ENCODE data around the gene DNAJC3. TPM values are rescaled to one million over a fixed set of nuclear protein-coding genes. Genes with fewer than 3 reads are reported as not detected.

The DNAJC3 gene
- total and polyA plus RNA-seq, 9 of the 15 experiments (the other 6 are each of a cell fraction or from before 2014, with no cell fraction given): 7.8 to 21.8 (median 10.4) TPM

DNA sequence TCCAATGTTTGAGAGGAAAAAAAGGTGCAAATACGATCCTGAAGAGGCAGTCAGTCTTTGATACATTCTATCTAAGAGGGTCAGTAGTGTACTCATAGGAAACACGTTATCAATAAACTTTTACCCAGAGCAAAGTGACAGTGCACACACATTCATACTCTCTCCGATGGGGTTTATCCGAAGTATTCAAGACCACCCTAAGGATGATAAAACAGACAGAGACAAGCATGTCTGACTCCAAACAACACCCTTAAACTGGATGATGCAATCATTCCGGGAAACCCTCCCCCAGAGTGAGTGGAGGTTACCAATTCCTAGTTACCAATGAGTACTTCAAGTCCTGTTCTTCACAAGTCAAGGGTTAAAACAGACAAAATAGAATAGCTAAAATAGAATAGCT is 79.1 kb downstream of the DNAJC3 start (continued):
- TF ChIP-seq, protein P1, sequence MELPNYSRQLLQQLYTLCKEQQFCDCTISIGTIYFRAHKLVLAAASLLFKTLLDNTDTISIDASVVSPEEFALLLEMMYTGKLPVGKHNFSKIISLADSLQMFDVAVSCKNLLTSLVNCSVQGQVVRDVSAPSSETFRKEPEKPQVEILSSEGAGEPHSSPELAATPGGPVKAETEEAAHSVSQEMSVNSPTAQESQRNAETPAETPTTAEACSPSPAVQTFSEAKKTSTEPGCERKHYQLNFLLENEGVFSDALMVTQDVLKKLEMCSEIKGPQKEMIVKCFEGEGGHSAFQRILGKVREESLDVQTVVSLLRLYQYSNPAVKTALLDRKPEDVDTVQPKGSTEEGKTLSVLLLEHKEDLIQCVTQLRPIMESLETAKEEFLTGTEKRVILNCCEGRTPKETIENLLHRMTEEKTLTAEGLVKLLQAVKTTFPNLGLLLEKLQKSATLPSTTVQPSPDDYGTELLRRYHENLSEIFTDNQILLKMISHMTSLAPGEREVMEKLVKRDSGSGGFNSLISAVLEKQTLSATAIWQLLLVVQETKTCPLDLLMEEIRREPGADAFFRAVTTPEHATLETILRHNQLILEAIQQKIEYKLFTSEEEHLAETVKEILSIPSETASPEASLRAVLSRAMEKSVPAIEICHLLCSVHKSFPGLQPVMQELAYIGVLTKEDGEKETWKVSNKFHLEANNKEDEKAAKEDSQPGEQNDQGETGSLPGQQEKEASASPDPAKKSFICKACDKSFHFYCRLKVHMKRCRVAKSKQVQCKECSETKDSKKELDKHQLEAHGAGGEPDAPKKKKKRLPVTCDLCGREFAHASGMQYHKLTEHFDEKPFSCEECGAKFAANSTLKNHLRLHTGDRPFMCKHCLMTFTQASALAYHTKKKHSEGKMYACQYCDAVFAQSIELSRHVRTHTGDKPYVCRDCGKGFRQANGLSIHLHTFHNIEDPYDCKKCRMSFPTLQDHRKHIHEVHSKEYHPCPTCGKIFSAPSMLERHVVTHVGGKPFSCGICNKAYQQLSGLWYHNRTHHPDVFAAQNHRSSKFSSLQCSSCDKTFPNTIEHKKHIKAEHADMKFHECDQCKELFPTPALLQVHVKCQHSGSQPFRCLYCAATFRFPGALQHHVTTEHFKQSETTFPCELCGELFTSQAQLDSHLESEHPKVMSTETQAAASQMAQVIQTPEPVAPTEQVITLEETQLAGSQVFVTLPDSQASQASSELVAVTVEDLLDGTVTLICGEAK (IDR thresholded peaks at IDR 0.05): no peak
- TF ChIP-seq, protein P1 (CRISPR knock-in tag; IDR thresholded peaks at IDR 0.05): no peak
- TF ChIP-seq TRIM28 (IDR thresholded peaks at IDR 0.05): no peak
- no peak for TF ChIP-seq HMG20B (CRISPR knock-in tag; IDR thresholded peaks at IDR 0.05)
- TF ChIP-seq NR2F6 (CRISPR knock-in tag; IDR thresholded peaks at IDR 0.05): no peak
- TF ChIP-seq, protein P2, sequence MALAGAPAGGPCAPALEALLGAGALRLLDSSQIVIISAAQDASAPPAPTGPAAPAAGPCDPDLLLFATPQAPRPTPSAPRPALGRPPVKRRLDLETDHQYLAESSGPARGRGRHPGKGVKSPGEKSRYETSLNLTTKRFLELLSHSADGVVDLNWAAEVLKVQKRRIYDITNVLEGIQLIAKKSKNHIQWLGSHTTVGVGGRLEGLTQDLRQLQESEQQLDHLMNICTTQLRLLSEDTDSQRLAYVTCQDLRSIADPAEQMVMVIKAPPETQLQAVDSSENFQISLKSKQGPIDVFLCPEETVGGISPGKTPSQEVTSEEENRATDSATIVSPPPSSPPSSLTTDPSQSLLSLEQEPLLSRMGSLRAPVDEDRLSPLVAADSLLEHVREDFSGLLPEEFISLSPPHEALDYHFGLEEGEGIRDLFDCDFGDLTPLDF (CRISPR knock-in tag; IDR thresholded peaks at IDR 0.05): no peak
- no peak for TF ChIP-seq CC2D1A (IDR thresholded peaks at IDR 0.05)
- no peak for TF ChIP-seq POLR3A (IDR thresholded peaks at IDR 0.05; ENCODE audit: borderline replicate concordance, extremely low read depth, insufficient read depth, insufficient read length)
- no peak for TF ChIP-seq SP2 (IDR thresholded peaks at IDR 0.05; ENCODE audit: extremely low read depth, low read depth, low read length, poor library complexity, severe bottlenecking)
- no peak for TF ChIP-seq ZNF384 (IDR thresholded peaks at IDR 0.05; ENCODE audit: low read depth, low read length)
- TF ChIP-seq HDAC6 (IDR thresholded peaks at IDR 0.05; ENCODE audit: low read depth, low read length): no peak
- TF ChIP-seq, protein P3, sequence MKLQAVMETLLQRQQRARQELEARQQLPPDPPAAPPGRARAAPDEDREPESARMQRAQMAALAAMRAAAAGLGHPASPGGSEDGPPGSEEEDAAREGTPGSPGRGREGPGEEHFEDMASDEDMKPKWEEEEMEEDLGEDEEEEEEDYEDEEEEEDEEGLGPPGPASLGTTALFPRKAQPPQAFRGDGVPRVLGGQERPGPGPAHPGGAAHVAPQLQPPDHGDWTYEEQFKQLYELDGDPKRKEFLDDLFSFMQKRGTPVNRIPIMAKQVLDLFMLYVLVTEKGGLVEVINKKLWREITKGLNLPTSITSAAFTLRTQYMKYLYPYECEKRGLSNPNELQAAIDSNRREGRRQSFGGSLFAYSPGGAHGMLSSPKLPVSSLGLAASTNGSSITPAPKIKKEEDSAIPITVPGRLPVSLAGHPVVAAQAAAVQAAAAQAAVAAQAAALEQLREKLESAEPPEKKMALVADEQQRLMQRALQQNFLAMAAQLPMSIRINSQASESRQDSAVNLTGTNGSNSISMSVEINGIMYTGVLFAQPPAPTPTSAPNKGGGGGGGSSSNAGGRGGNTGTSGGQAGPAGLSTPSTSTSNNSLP (IDR thresholded peaks at IDR 0.05; ENCODE audit: borderline replicate concordance, low read depth, low read length): no peak
- TF ChIP-seq SIX5 (IDR thresholded peaks at IDR 0.05; ENCODE audit: borderline replicate concordance in 1 of 2, insufficient read depth in 1 of 2, low read depth in 1 of 2, low read length in 2 of 2): no peak
- no peak for TF ChIP-seq NR2C2 (CRISPR knock-in tag; IDR thresholded peaks at IDR 0.05)
- peak; percentile 37 for TF ChIP-seq NR2C2 (tag; IDR thresholded peaks at IDR 0.05)

All from K562 (cell line).